Right ventricle myocardium superior (tissue), 1 donor: ENCODE results near the gene PDE4A. TPM values are rescaled to one million over a fixed set of nuclear protein-coding genes. Genes with fewer than 3 reads are reported as not detected.

Experiments used
- ATAC-seq: fragments of 200-7000 bp; cut with Tn5 transposase; one replicate; pipeline ENCODE4 v1.9.1; 2020; ENCODE audit warnings: mild to moderate bottlenecking; ENCODE audit not compliant: poor library complexity
- DNase-seq: peaks from one replicate; pipeline ENCODE4 v3.0.0-alpha.2; 2020
- intact Hi-C: fragments of 100-400 bp; cut with DNase I; formaldehyde crosslinking; loops from one replicate; pipeline ENCODE4 v1.11.2; 2022
- microRNA-seq: library from miRNA; unstranded; fragments of <30 nt; microRNA quantifications from one replicate; pipeline ENCODE4 v1.2.0, GENCODE V29; 2020
- total RNA-seq: library from RNA; stranded (reverse); fragmentation: NEBNext Ultra II Directional; extraction: Animal tissue kit (Norgen Biotek cat#: 25700); gene quantifications from one replicate; pipeline ENCODE4 v1.2.1, GENCODE V29; 2021
- donor health status: DM: no; HTN: yes; CAD: no; lungs with severe emphysema.

Gene PDE4A
- total RNA-seq, 1 donor from 2014 or later, result 36.8 TPM

GRCh38 chr19:10517760-10518443 is 97.6 kb downstream of the PDE4A start:
- intact Hi-C loops, result no loop called here
- peak; percentile 45 for DNase-seq
- peak; percentile 51 for ATAC-seq

- ATAC-seq (no peak), DNase-seq (no peak)
- intact Hi-C loops, result no loop called here
These were observed 98.4 kb downstream of the PDE4A start for GRCh38 chr19:10518444-10519361.

Small RNA genes within 50 kb of the gene (microRNA-seq; reads per million reads assigned to microRNA genes)
- gene MIR1181, result not detected

Other genes starting within 250 kb of the PDE4A start
- 22.7 TPM for gene DNMT1, start 225.6 kb upstream of the PDE4A start, total RNA-seq
- gene S1PR2, start 189.2 kb upstream of the PDE4A start, total RNA-seq, result 5.9 TPM
- gene MRPL4, start 168.3 kb upstream of the PDE4A start, total RNA-seq, result 72.4 TPM
- 6.4 TPM for gene ICAM1, start 149.4 kb upstream of the PDE4A start, total RNA-seq
- 0.46 TPM for gene ICAM4, start 133.6 kb upstream of the PDE4A start, total RNA-seq
- gene ICAM5, start 130.6 kb upstream of the PDE4A start, total RNA-seq, result 0.11 TPM
- 0.91 TPM for gene ZGLP1, start 110.7 kb upstream of the PDE4A start, total RNA-seq
- gene FDX2, start 104.5 kb upstream of the PDE4A start, total RNA-seq, result 19.8 TPM
- 9.9 TPM for gene RAVER1, start 87.0 kb upstream of the PDE4A start, total RNA-seq
- 31.0 TPM for gene ICAM3, start 80.9 kb upstream of the PDE4A start, total RNA-seq
- 60.3 TPM for gene TYK2, start 40.0 kb upstream of the PDE4A start, total RNA-seq
- gene CDC37, start 17.0 kb upstream of the PDE4A start, total RNA-seq, result 146 TPM
- 78.3 TPM for gene KEAP1, start 82.8 kb downstream of the PDE4A start, total RNA-seq
- gene S1PR5, start 96.9 kb downstream of the PDE4A start, total RNA-seq, result 0.13 TPM
- 46.4 TPM for gene ATG4D, start 123.4 kb downstream of the PDE4A start, total RNA-seq
- 10.4 TPM for gene KRI1, start 145.5 kb downstream of the PDE4A start, total RNA-seq
- gene CDKN2D, start 148.4 kb downstream of the PDE4A start, total RNA-seq, result 6.9 TPM
- not detected for gene AP1M2, start 166.8 kb downstream of the PDE4A start, total RNA-seq
- 62.3 TPM for gene SLC44A2, start 205.0 kb downstream of the PDE4A start, total RNA-seq
- 91.7 TPM for gene ILF3, start 233.8 kb downstream of the PDE4A start, total RNA-seq